ENCODE results near the gene ABHD2. TPM values are rescaled to one million over a fixed set of nuclear protein-coding genes. Genes with fewer than 3 reads are reported as not detected.
"Not testable (repeated sequence)": the region's sequence is repeated elsewhere in the genome, so short reads cannot be mapped to it uniquely, and the experiment has no call there.

The ABHD2 gene
- total RNA-seq, 5 donors from 2014 or later (not counting 1 experiment from before 2014, with no cell fraction given): 52.5 to 70.8 (median 58.5) TPM

DNA sequence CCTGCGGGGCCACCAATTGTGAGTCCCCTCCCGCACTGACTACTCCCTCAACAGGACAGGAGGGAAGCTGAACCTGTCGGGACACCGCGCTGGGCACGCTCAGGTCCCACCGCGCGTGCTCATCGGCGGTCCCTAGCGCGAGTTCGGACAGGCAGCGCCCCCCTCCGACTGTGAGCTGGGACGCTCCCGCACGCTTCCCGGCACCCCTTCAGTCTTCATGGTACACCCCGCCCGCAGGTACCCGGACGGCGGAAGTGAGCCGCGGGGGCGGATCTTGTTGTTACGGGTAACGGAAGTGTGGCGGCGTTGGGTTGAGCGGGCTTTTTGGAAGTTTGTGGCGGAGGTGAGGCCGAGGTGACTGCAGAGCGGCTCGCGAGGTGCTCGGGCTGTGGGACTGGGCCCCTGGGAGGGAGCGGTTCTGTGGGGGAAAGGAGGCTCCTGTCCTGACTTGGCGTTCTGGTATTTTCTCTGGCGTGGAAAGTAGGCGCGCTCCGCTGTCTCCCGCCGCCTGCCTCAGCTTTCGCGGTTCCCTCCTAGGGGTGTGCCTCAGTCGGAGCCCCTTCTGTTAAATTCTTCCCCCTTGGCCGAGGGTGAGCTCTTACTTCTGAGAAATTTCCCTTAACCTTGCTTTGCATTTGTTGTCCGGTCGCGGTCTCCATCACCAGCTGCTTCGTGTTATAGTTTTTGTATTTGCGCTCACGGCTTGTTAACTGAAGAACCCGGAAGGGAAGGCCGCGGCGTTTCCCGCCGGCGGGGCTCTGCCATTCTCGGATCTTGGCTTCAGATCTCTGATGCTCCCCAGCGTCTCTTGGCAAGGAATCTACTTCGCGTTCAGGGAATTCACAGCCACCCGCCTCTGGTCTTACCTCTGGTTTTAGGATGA, 155.7 kb downstream of the ABHD2 start, which contains the start of gene FANCI:
Gene FANCI, plus strand, starts transcription at position 289 of the 883 bp plus-strand sequence. CDS start 3,669 bp downstream, outside the sequence.
- CTCF ChIA-PET: interaction anchor here in 1 of 2 donors (0.6 to 2.6 kb wide), 4 partner anchors 37 to 585 kb away, joined by 3 to 8 read pairs (median 4); partner anchors contain the start of gene ABHD2
- no peaks in the 10 kb centered on the region for H3K9me3 Mint-ChIP-seq
- under 1% methylated on average over 67 of the region's 69 CpGs for WGBS (ENCODE audit: insufficient coverage)

DNA sequence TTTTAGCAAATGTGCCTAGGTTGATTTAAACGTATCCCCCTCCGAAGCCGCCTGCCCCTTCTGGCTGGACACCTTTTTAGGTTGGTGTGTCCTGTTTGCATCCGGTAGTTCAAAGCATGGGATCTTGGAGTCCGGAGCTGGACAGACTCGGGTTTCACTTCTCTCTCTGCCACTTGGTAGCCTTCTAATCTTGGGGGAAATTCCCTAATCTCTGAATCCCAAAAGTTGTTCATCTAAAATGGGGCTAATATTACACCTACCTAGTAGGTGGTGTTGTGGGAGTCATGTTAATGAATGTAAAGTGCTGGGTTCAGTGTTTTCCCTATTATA, 156.3 kb downstream of the ABHD2 start:
- whole genome bisulfite sequencing (ENCODE audit: insufficient coverage): 0% methylated on average over 3 of the region's 6 CpGs
- peak overlapping the region; percentile 64 to 77 for H3K27ac Mint-ChIP-seq
- peak overlapping the region; percentile 89 to 95 (median 92) for H3K4me3 Mint-ChIP-seq
- no peaks in the 10 kb centered on the region for H3K9me3 Mint-ChIP-seq
- H3K4me3 ChIP-seq (ENCODE audit: control insufficient read depth in 1 of 2, extremely low read depth in 1 of 2, low read length in 1 of 2): peak overlapping the region; percentile 68 to 92
- DNase-seq: no peak
- no peaks in the 10 kb centered on the region for H3K27me3 ChIP-seq (replicated peaks in 1 of 2; ENCODE audit: control insufficient read depth in 2 of 2, extremely low read depth in 1 of 2, insufficient read depth in 2 of 2, low read length in 1 of 2)
- ChIA-PET POLR2A (no interaction called here), CTCF (interaction anchor here in 1 of 2 donors (0.6 to 2.6 kb wide), 4 partner anchors 38 to 340 kb away, joined by 3 to 8 read pairs (median 4); partner anchors contain the start of gene ABHD2)
- H3K36me3 ChIP-seq (ENCODE audit: control insufficient read depth in 2 of 2, extremely low read depth in 1 of 2, insufficient read depth in 1 of 2, low read length in 1 of 2): peaks cover 0 to 8% of the 10 kb centered on the region in 2 donors
- H3K27ac ChIP-seq (ENCODE audit: low read length): no peak overlapping the region
- peaks cover 25 to 35% (median 27%) of the 10 kb centered on the region in 3 donors for H3K4me1 Mint-ChIP-seq
- H3K36me3 Mint-ChIP-seq: peaks cover 9% of the 10 kb centered on the region
- ATAC-seq (replicated peaks in 1 of 4): no peak
- no peaks in the 10 kb centered on the region for H3K27me3 Mint-ChIP-seq
- H3K4me1 ChIP-seq (ENCODE audit: control insufficient read depth in 1 of 2, extremely low read depth in 1 of 2, insufficient read depth in 2 of 2, low read length in 2 of 2): peaks cover 4 to 16% of the 10 kb centered on the region in 2 experiments
- no peaks in the 10 kb centered on the region for H3K9me3 ChIP-seq

More for the DNA sequence above, 155.7 kb downstream of the ABHD2 start, which contains the start of gene FANCI:
- H3K4me1 ChIP-seq (ENCODE audit: control insufficient read depth in 1 of 2, extremely low read depth in 1 of 2, insufficient read depth in 2 of 2, low read length in 2 of 2): peaks cover 4 to 16% of the 10 kb centered on the region in 2 experiments
- peak within 1 kb of the TSS; percentile 89 to 95 (median 92) for H3K4me3 Mint-ChIP-seq
- ATAC-seq (replicated peaks in 1 of 4) (peak; percentile 97 to 98 (median 98)), DNase-seq (peak; percentile 86 to 98 (median 94))
- H3K36me3 ChIP-seq (ENCODE audit: control insufficient read depth in 2 of 2, extremely low read depth in 1 of 2, insufficient read depth in 1 of 2, low read length in 1 of 2): peaks cover 0 to 2% of the 10 kb centered on the region in 2 donors
- no peak within 1 kb of the TSS for H3K27ac ChIP-seq (ENCODE audit: low read length)
- peak within 1 kb of the TSS; percentile 68 to 92 for H3K4me3 ChIP-seq (ENCODE audit: control insufficient read depth in 1 of 2, extremely low read depth in 1 of 2, low read length in 1 of 2)
- H3K27ac Mint-ChIP-seq: peak within 1 kb of the TSS; percentile 75 to 77
- H3K27me3 ChIP-seq (replicated peaks in 1 of 2; ENCODE audit: control insufficient read depth in 2 of 2, extremely low read depth in 1 of 2, insufficient read depth in 2 of 2, low read length in 1 of 2): no peaks in the 10 kb centered on the region
- POLR2A ChIA-PET: no interaction called here
- no peaks in the 10 kb centered on the region for H3K27me3 Mint-ChIP-seq
- H3K9me3 ChIP-seq: no peaks in the 10 kb centered on the region
- H3K36me3 Mint-ChIP-seq: peaks cover 7% of the 10 kb centered on the region
- H3K4me1 Mint-ChIP-seq: peaks cover 25 to 35% (median 27%) of the 10 kb centered on the region in 3 donors

DNA sequence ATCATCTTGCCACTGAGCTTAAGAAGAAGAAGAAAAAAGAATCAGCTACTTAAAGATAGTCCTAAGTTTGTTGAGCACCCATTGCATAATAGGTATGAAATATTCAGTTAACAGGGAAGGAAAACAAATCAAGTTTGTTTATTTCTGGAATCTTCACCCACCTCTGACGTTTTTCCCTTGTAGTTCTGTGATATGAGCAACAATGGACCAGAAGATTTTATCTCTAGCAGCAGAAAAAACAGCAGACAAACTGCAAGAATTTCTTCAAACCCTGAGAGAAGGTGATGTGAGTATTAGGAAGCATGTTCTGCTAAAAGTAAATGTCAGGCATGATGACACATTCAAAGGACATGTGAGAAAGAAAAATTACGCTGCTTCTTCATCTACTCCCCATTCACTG, 159.2 kb downstream of the ABHD2 start:
- no peak overlapping the region for H3K27ac Mint-ChIP-seq
- POLR2A ChIA-PET: no interaction called here

DNA sequence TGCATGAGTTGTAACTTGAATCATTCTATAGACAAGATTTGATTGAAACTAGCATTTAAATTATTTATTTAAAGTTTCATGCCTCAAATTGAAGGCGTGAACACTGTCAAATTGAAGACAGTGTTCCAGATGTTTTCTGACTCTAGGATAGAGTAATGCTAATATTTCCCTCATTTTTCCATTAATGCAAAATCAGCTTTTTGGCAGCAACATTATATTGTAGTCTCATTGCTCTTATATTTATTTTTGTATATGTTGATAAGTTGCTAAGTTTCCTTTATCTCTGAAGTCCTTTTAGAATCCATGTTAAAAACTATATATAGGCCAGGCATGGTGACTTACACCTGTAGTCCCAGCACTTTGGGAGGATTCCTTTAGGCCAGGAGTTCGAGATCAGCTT, 160.3 kb downstream of the ABHD2 start:
- CTCF ChIA-PET: interaction anchor here in 1 of 2 donors (0.6 kb wide), 1 partner anchor 39 kb away, joined by 4 read pairs; no protein-coding TSS in a partner anchor
- DNase-seq (no peak), ATAC-seq (replicated peaks in 1 of 4) (no peak)
- Mint-ChIP-seq H3K4me1 (peaks cover 18 to 28% (median 18%) of the 10 kb centered on the region in 3 donors), H3K9me3 (no peaks in the 10 kb centered on the region), H3K27me3 (no peaks in the 10 kb centered on the region), H3K27ac (no peak overlapping the region), H3K36me3 (peaks cover 17% of the 10 kb centered on the region), H3K4me3 (no peak overlapping the region)
- no peaks in the 10 kb centered on the region for H3K9me3 ChIP-seq
- H3K36me3 ChIP-seq (ENCODE audit: control insufficient read depth in 2 of 2, extremely low read depth in 1 of 2, insufficient read depth in 1 of 2, low read length in 1 of 2): peaks cover 0 to 8% of the 10 kb centered on the region in 2 donors
- peaks cover 4 to 8% of the 10 kb centered on the region in 2 experiments for H3K4me1 ChIP-seq (ENCODE audit: control insufficient read depth in 1 of 2, extremely low read depth in 1 of 2, insufficient read depth in 2 of 2, low read length in 2 of 2)
- POLR2A ChIA-PET: no interaction called here
- no peaks in the 10 kb centered on the region for H3K27me3 ChIP-seq (replicated peaks in 1 of 2; ENCODE audit: control insufficient read depth in 2 of 2, extremely low read depth in 1 of 2, insufficient read depth in 2 of 2, low read length in 1 of 2)
- H3K27ac ChIP-seq (ENCODE audit: low read length): no peak overlapping the region
- no CpG with 5 or more reads among the region's 2 CpGs for WGBS (ENCODE audit: insufficient coverage)
- H3K4me3 ChIP-seq (ENCODE audit: control insufficient read depth in 1 of 2, extremely low read depth in 1 of 2, low read length in 1 of 2): no peak overlapping the region

More for the DNA sequence above, 159.2 kb downstream of the ABHD2 start:
- H3K9me3 ChIP-seq: no peaks in the 10 kb centered on the region
- peaks cover 17% of the 10 kb centered on the region for H3K36me3 Mint-ChIP-seq
- DNase-seq: no peak
- H3K9me3 Mint-ChIP-seq: no peaks in the 10 kb centered on the region
- H3K36me3 ChIP-seq (ENCODE audit: control insufficient read depth in 2 of 2, extremely low read depth in 1 of 2, insufficient read depth in 1 of 2, low read length in 1 of 2): peaks cover 0 to 8% of the 10 kb centered on the region in 2 donors
- H3K27ac ChIP-seq (ENCODE audit: low read length): no peak overlapping the region
- CTCF ChIA-PET: no interaction called here
- no peak for ATAC-seq (replicated peaks in 1 of 4)
- peaks cover 22 to 35% (median 27%) of the 10 kb centered on the region in 3 donors for H3K4me1 Mint-ChIP-seq
- H3K27me3 ChIP-seq (replicated peaks in 1 of 2; ENCODE audit: control insufficient read depth in 2 of 2, extremely low read depth in 1 of 2, insufficient read depth in 2 of 2, low read length in 1 of 2): no peaks in the 10 kb centered on the region
- peaks cover 4 to 16% of the 10 kb centered on the region in 2 experiments for H3K4me1 ChIP-seq (ENCODE audit: control insufficient read depth in 1 of 2, extremely low read depth in 1 of 2, insufficient read depth in 2 of 2, low read length in 2 of 2)
- H3K27me3 Mint-ChIP-seq: no peaks in the 10 kb centered on the region
- H3K4me3 ChIP-seq (ENCODE audit: control insufficient read depth in 1 of 2, extremely low read depth in 1 of 2, low read length in 1 of 2): no peak overlapping the region
- no CpG with 5 or more reads among the region's 2 CpGs for WGBS (ENCODE audit: insufficient coverage)
- H3K4me3 Mint-ChIP-seq: no peak overlapping the region

DNA sequence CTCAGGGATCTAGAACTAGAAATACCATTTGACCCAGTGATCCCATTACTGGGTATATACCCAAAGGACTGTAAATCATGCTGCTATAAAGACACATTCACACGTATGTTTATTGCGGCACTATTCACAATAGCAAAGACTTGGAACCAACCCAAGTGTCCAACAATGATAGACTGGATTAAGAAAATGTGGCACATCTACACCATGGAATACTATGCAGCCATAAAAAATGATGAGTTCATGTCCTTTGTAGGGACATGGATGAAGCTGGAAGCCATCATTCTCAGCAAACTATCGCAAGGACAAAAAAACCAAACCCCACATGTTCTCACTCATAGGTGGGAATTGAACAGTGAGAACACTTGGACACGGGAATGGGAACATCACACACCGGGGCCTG, 161.9 kb downstream of the ABHD2 start:
- H3K9me3 Mint-ChIP-seq; H3K27ac Mint-ChIP-seq; CTCF ChIA-PET; H3K27me3 ChIP-seq (replicated peaks in 1 of 2; ENCODE audit: control insufficient read depth in 2 of 2, extremely low read depth in 1 of 2, insufficient read depth in 2 of 2, low read length in 1 of 2); H3K4me3 ChIP-seq (ENCODE audit: control insufficient read depth in 1 of 2, extremely low read depth in 1 of 2, low read length in 1 of 2); DNase-seq; H3K27me3 Mint-ChIP-seq; POLR2A ChIA-PET; H3K9me3 ChIP-seq; H3K27ac ChIP-seq (ENCODE audit: low read length); H3K36me3 ChIP-seq (ENCODE audit: control insufficient read depth in 2 of 2, extremely low read depth in 1 of 2, insufficient read depth in 1 of 2, low read length in 1 of 2); H3K4me1 ChIP-seq (ENCODE audit: control insufficient read depth in 1 of 2, extremely low read depth in 1 of 2, insufficient read depth in 2 of 2, low read length in 2 of 2); H3K4me3 Mint-ChIP-seq; ATAC-seq (replicated peaks in 1 of 4): not testable (repeated sequence)
- WGBS (ENCODE audit: insufficient coverage): no CpG with 5 or more reads among the region's 5 CpGs
- peaks cover 23% of the 10 kb centered on the region for H3K36me3 Mint-ChIP-seq
- peaks cover 5 to 13% (median 5%) of the 10 kb centered on the region in 3 donors for H3K4me1 Mint-ChIP-seq
